GM12891 (cell line): ENCODE measurements around the gene EXOC4.

Experiments
- POLR2A ChIP-seq: IDR thresholded peaks from 2 replicates; pipeline ENCODE4 v1.6.1; 2011; ENCODE audit warnings: low read depth, low read length, control low read depth
- POLR2AphosphoS5 ChIP-seq: IDR thresholded peaks from 2 replicates; pipeline ENCODE4 v1.6.1; 2011; ENCODE audit warnings: low read depth, low read length, control low read depth
- SPI1 ChIP-seq: IDR thresholded peaks from 2 replicates; pipeline ENCODE4 v1.6.1; 2011; ENCODE audit warnings: low read depth, low read length, control low read depth

DNA sequence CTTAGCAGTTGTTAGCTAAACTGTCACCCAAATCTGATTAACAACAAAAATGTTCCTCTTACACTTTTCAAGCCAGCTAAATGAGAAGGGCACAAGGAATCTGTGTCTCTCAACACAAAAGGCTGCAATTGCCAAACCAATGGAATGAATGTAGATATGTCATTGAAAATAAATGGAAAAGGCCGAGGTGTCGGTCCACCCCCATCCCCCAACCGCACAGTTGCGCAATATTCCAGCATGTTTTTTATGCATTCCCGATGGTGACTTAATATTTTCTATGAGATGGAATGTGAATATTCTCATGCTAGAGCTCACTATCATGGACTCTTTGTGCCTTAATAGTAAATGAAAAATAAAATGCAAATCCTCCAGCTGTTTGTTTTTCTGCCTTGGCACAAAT lies 692.6 kb downstream of the EXOC4 start:
- TF ChIP-seq POLR2A (no peak), POLR2AphosphoS5 (no peak), SPI1 (no peak)
